Measurements from ENCODE around the gene KRT84. TPM values are rescaled to one million over a fixed set of nuclear protein-coding genes. Genes with fewer than 3 reads are reported as not detected.
A peak's percentile ranks its signal among the peaks of the same experiment; 100 is the strongest.

Gene KRT84
- total and polyA plus RNA-seq, 8 donors, result not detected

DNA sequence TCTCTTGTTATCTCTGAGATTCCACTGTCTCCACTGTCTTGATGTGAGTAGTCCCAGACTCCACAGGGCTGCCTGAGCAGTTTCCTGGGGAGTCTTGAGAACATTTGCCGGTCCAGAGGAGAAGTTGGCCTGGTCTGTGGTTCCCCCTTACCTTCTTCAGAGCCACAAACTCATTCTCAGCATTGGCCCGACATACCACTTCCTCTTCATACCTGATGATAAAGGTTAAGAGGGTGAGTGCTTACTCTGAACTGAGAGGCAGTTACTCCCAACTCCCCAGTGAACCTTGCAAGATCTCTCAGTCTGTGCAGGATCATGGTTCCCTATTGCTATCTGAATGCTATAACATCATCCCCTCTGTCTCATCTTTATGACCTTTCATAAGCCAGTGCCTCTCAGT is 2.6 kb downstream of the KRT84 start:
- no peak for DNase-seq
- TF ChIP-seq POLR2A (IDR thresholded peaks at IDR 0.05), result no peak
- TF ChIP-seq, protein P1, sequence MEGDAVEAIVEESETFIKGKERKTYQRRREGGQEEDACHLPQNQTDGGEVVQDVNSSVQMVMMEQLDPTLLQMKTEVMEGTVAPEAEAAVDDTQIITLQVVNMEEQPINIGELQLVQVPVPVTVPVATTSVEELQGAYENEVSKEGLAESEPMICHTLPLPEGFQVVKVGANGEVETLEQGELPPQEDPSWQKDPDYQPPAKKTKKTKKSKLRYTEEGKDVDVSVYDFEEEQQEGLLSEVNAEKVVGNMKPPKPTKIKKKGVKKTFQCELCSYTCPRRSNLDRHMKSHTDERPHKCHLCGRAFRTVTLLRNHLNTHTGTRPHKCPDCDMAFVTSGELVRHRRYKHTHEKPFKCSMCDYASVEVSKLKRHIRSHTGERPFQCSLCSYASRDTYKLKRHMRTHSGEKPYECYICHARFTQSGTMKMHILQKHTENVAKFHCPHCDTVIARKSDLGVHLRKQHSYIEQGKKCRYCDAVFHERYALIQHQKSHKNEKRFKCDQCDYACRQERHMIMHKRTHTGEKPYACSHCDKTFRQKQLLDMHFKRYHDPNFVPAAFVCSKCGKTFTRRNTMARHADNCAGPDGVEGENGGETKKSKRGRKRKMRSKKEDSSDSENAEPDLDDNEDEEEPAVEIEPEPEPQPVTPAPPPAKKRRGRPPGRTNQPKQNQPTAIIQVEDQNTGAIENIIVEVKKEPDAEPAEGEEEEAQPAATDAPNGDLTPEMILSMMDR (IDR thresholded peaks at IDR 0.05), result no peak
- no peak for TF ChIP-seq EP300 (IDR thresholded peaks at IDR 0.05)
- TF ChIP-seq POLR2AphosphoS5 (IDR thresholded peaks at IDR 0.05), result no peak
- Histone ChIP-seq H3K9me3 (no peaks in the 10 kb centered on the region), H3K27ac (no peak overlapping the region), H3K27me3 (peaks cover 0 to 12% (median 0%) of the 10 kb centered on the region in 3 donors), H3K4me3 (no peak overlapping the region), H3K36me3 (no peaks in the 10 kb centered on the region), H3K4me1 (no peaks in the 10 kb centered on the region)
- 61 to 80% (median 69%) methylated on average over 2 of the region's 2 CpGs for WGBS, 5 donors
- intact Hi-C loops (cut with DNase I; ENCODE audit: low total_unique reads), result no loop called here

DNA sequence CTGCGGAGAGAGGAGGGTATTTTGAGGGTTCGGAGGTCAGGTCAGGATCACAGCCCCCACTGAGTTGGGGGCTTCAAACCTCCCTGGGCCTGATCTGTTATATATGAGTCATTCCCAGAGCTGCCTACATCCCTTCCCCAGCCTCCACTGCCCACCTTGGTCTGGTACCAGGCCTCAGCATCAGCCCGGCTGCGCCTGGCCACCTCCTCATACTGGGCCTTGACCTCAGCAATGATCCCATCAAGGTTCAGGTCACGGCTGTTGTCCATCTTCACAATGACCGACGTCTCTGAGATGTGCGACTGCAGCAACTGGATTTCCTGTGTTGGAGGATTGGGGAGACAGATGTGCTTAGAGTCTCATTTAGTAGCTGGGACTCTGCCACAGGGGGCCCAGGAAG is 4.2 kb downstream of the KRT84 start:
- WGBS, 5 donors, result 83 to 94% (median 88%) methylated on average over 6 to 8 of the region's 8 CpGs
- no peak for DNase-seq

DNA sequence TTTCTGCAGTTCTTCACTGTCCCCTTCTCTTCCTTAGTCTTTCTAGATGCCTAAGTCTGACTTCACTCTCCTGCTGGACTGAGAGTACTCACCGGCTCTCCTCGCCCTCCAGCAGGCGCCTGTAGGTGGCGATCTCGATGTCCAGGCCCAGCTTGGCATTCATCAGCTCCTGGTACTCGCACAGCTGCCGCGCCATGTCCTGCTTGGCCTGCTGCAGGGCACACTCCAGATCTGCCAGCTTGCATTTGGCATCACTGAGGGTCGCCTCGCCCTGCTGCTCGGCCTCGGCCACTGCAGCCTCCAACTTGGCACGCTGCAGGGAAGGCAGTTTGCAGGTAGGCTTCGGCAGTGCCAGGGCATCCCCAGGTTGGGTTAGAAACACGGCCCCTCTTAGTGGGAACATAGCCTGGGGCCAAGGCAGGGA is 5.2 kb downstream of the KRT84 start:
- TF ChIP-seq, protein P1 (IDR thresholded peaks at IDR 0.05), result peak in 5 of 7 experiments; percentile 16 to 54 (median 34)
- no peak for TF ChIP-seq POLR2A (IDR thresholded peaks at IDR 0.05)
- DNase-seq, result peak; percentile 57 to 58
- H3K4me3 ChIP-seq, result no peak overlapping the region
- H3K27ac ChIP-seq, result no peak overlapping the region
- peaks cover 0 to 11% (median 0%) of the 10 kb centered on the region in 3 donors for H3K27me3 ChIP-seq
- H3K4me1 ChIP-seq, result no peaks in the 10 kb centered on the region
- no peaks in the 10 kb centered on the region for H3K9me3 ChIP-seq
- no peaks in the 10 kb centered on the region for H3K36me3 ChIP-seq
- intact Hi-C loops (cut with DNase I; ENCODE audit: low total_unique reads), result no loop called here
- WGBS, 5 donors, result 42 to 65% (median 50%) methylated on average over 12 to 15 of the region's 15 CpGs

More for the DNA sequence above, 4.2 kb downstream of the KRT84 start:
- Histone ChIP-seq H3K4me3 (no peak overlapping the region), H3K36me3 (no peaks in the 10 kb centered on the region), H3K4me1 (no peaks in the 10 kb centered on the region), H3K27me3 (peaks cover 0 to 13% (median 0%) of the 10 kb centered on the region in 3 donors), H3K27ac (no peak overlapping the region), H3K9me3 (no peaks in the 10 kb centered on the region)
- no peak for TF ChIP-seq POLR2A (IDR thresholded peaks at IDR 0.05)
- no peak for TF ChIP-seq POLR2AphosphoS5 (IDR thresholded peaks at IDR 0.05)
- TF ChIP-seq EP300 (IDR thresholded peaks at IDR 0.05), result no peak
- TF ChIP-seq, protein P1 (IDR thresholded peaks at IDR 0.05), result no peak
- intact Hi-C loops (cut with DNase I; ENCODE audit: low total_unique reads), result no loop called here

DNA sequence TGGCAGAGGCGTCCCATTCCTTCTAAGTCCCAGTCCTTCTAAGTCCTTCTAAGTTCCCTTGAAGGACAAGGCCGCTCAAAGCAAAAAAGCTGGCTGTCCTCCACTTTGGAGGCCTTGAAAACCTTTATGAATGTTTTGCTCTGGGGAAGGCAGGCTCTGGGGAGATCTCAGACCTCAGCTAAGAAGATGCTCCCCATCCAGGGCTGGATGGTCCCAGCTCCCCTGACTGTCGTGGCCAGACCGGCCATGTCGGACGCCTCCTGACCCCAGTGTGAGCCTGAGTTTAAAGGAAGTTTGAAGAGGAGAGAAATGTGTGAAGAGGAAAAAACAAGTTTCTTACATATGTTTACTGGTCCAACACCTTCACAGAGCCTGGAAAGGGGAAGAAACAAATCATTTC is 5.9 kb downstream of the KRT84 start:
- 84 to 96% (median 88%) methylated on average over 5 to 6 of the region's 6 CpGs for WGBS, 5 donors
- intact Hi-C loops (cut with DNase I; ENCODE audit: low total_unique reads), result loop anchor here (10.0 kb wide), 1 partner anchor 595 kb away; no protein-coding TSS in a partner anchor
- no peak for DNase-seq
- H3K27ac ChIP-seq, result no peak overlapping the region
- H3K4me3 ChIP-seq, result no peak overlapping the region
- H3K27me3 ChIP-seq, result peaks cover 0 to 7% (median 0%) of the 10 kb centered on the region in 3 donors
- TF ChIP-seq EP300 (IDR thresholded peaks at IDR 0.05) (no peak), POLR2A (IDR thresholded peaks at IDR 0.05) (no peak), POLR2AphosphoS5 (IDR thresholded peaks at IDR 0.05) (no peak)
- TF ChIP-seq, protein P1 (IDR thresholded peaks at IDR 0.05), result no peak
- H3K4me1 ChIP-seq, result no peaks in the 10 kb centered on the region
- no peaks in the 10 kb centered on the region for H3K9me3 ChIP-seq
- H3K36me3 ChIP-seq, result no peaks in the 10 kb centered on the region

Data from stomach (tissue), 9 donors.